Epithelial cell of umbilical artery (primary cell): ENCODE measurements around the gene ACTG2. TPM values are rescaled to one million over a fixed set of nuclear protein-coding genes. Genes with fewer than 3 reads are reported as not detected.

ENCODE experiments used
- total RNA-seq: library from RNA; depleted of rRNA; stranded (reverse); fragments of >200 nt; gene quantifications from 2 replicates; pipeline ENCODE4 v1.2.3, GENCODE V29; 2014

Gene ACTG2
- 0.32 and 0.91 TPM in 2 replicates for total RNA-seq

DNA sequence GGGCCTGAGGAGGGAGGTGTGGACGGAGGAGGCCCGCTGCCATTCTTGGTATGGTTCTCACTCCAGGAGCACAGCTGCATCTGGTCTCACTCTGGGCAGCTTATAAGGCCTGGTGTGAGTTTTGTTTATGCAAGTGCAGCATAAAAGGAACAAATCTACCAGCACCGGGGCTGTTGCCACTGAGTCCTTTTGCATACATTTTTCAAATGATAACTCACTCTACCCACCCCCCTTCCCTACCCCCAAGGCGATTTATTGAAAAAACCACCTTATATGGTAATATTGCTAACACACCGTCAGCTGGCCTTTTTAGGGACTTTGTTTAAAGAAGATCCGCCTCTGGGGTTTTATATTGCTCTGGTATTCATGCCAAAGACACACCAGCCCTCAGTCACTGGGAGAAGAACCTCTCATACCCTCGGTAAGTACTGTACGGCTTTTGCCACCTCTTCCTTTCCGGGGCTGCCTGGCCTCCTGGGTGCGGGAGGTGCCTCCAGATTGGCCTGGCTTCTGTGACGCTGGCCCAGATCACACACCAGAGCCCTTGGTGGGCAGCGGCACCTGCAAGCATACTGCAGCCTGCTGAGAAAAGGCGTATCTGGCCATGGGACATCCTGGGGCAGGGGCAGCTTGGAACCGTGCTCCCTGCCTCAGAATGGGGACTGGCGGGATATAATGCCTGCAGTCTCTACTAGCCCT is at the start of gene ACTG2:
TSS of gene ACTG2 (plus strand) at position 378 of the 699 bp plus-strand sequence. CDS start 8,304 bp downstream, outside the sequence.

GRCh38 chr2:73926493-73927327 is 33.9 kb downstream of the ACTG2 start, which contains the start of gene DGUOK:
TSS of gene DGUOK (plus strand) at chr2:73926880. CDS start at chr2:73926911, 31 bp downstream.

Other genes with a start within 250 kb of the ACTG2 start
- 50.3 and 56.2 TPM in 2 replicates for gene TPRKB, start 155.7 kb upstream of the ACTG2 start, total RNA-seq
- gene DUSP11, start 112.9 kb upstream of the ACTG2 start, total RNA-seq, result 28.1 and 28.3 TPM in 2 replicates
- gene C2orf78, start 108.8 kb upstream of the ACTG2 start, total RNA-seq, result not detected in 2 replicates
- 14.0 and 17.6 TPM in 2 replicates for gene STAMBP, start 64.0 kb upstream of the ACTG2 start, total RNA-seq
- 48.2 and 62.7 TPM in 2 replicates for gene DGUOK, start 33.9 kb downstream of the ACTG2 start, total RNA-seq
- 3.2 and 3.5 TPM in 2 replicates for gene TET3, start 91.9 kb downstream of the ACTG2 start, total RNA-seq